HepG2 (cell line): ENCODE measurements around the gene TM9SF2. TPM values are rescaled to one million over a fixed set of nuclear protein-coding genes. Genes with fewer than 3 reads are reported as not detected.

Experiments
- ATAC-seq: fragments of 200-7000 bp; cut with Tn5 transposase; 3 replicates; pipeline ENCODE4 v1.9.1; 2020; ENCODE audit warnings: mild to moderate bottlenecking, moderate library complexity
- BruUV-seq: library from RNA; stranded (reverse); fragments of 400-500 nt; replicated peaks from 2 replicates; lab custom pipeline; 2021; lab: Mats Ljungman, UMichigan
- CTCF ChIA-PET: fragments of 300-600 bp; formaldehyde crosslinking; extraction: SDS; loops from one replicate; lab custom pipeline; 2021; ENCODE audit warnings: low total read pairs, inconsistent platforms, low intra/inter-chr PET ratio; lab: Yijun Ruan, JAX
- POLR2A ChIA-PET: fragments of 350-600 bp; sonication (Branson Sonifier 250); formaldehyde crosslinking; loops from one replicate; lab custom pipeline; 2020; ENCODE audit warnings: antibody characterized with exemption, inconsistent platforms; lab: Yijun Ruan, JAX
- DNase-seq: peaks from one replicate; pipeline ENCODE4 v3.0.0-alpha.2; 2015; ENCODE audit warnings: low spot score
- FAIRE-seq: peaks from 3 replicates; lab custom pipeline; 2011; peaks lifted over from hg19 to GRCh38; lab: Jason Lieb, UNC
- H2AFZ ChIP-seq: one replicate; pipeline ENCODE4 v1.6.1; 2011; ENCODE audit warnings: low read length, inconsistent platforms
- H3K27ac ChIP-seq: fragments of 300-600 bp; 3 replicates; pipeline ENCODE4 v1.8.0; 2011; ENCODE audit warnings: mixed run types, mild to moderate bottlenecking, mixed read lengths, low read length, inconsistent platforms; ENCODE audit not compliant: insufficient read depth; ENCODE audit errors: extremely low read length
- H3K27me3 ChIP-seq, 2 experiments: fragments of 200-600 bp in 1 of 2; 2 replicates in 1 of 2; 3 replicates in 1 of 2; pipeline versions ENCODE4 v1.6.0 to v1.8.0; 2011; ENCODE audit warnings: low read length in 2 of 2, mild to moderate bottlenecking in 2 of 2, moderate library complexity in 2 of 2, inconsistent platforms in 1 of 2; ENCODE audit not compliant: insufficient read depth in 2 of 2, control insufficient read depth in 1 of 2
- H3K36me3 ChIP-seq, 2 experiments: fragments of 200-600 bp in 1 of 2; replicated peaks in 1 of 2; 2 replicates in 1 of 2; 3 replicates in 1 of 2; pipeline versions ENCODE4 v1.5.1 to v1.8.0; 2011; ENCODE audit warnings: low read length in 2 of 2, inconsistent platforms in 1 of 2; ENCODE audit not compliant: insufficient read depth in 2 of 2, control insufficient read depth in 1 of 2
- H3K4me1 ChIP-seq: 2 replicates; pipeline ENCODE4 v1.5.1; 2012; ENCODE audit warnings: low read length, inconsistent platforms; ENCODE audit not compliant: insufficient read depth
- H3K4me2 ChIP-seq: 2 replicates; pipeline ENCODE4 v1.6.0; 2011; ENCODE audit warnings: low read depth, low read length, inconsistent platforms
- H3K4me3 ChIP-seq, 3 experiments: fragments of 200-600 bp in 1 of 3; sonication (generic), shearing (Covaris generic) in 1 of 3; replicated peaks in 1 of 3; 2 replicates each; pipeline ENCODE4 v1.5.1; 2011 to 2016; ENCODE audit warnings: low read length in 3 of 3, inconsistent platforms in 2 of 3, low read depth in 2 of 3, mild to moderate bottlenecking in 2 of 3, control low read depth in 1 of 3, mixed read lengths in 1 of 3; ENCODE audit not compliant: insufficient read depth in 1 of 3
- H3K79me2 ChIP-seq: one replicate; pipeline ENCODE4 v1.6.1; 2011; ENCODE audit warnings: low read length, inconsistent platforms; ENCODE audit not compliant: insufficient read depth
- H3K9ac ChIP-seq: 2 replicates; pipeline ENCODE4 v1.6.0; 2011; ENCODE audit warnings: mild to moderate bottlenecking, low read depth, low read length, inconsistent platforms; ENCODE audit not compliant: insufficient read depth
- H3K9me3 ChIP-seq: 2 replicates; pipeline ENCODE4 v1.5.1; 2012; ENCODE audit warnings: mild to moderate bottlenecking, low read length
- H4K20me1 ChIP-seq: 2 replicates; pipeline ENCODE4 v1.6.0; 2011; ENCODE audit warnings: inconsistent platforms, mild to moderate bottlenecking, low read length, moderate library complexity; ENCODE audit not compliant: insufficient read depth
- CBX5 ChIP-seq: sonication (generic); formaldehyde crosslinking; IDR thresholded peaks from 2 replicates; pipeline ENCODE4 v1.4.0; 2020; ENCODE audit warnings: missing genetic modification reagents, borderline replicate concordance
- ETV5 ChIP-seq: IDR thresholded peaks from 2 replicates; pipeline ENCODE4 v1.6.1; 2018; ENCODE audit warnings: missing biosample characterization, missing genetic modification reagents, inconsistent platforms, borderline replicate concordance
- KLF9 ChIP-seq: IDR thresholded peaks from 2 replicates; pipeline ENCODE4 v1.6.1; 2016; ENCODE audit warnings: low read depth
- MLX ChIP-seq: IDR thresholded peaks from 2 replicates; pipeline ENCODE4 v1.6.1; 2016
- NFIC ChIP-seq: IDR thresholded peaks from 2 replicates; pipeline ENCODE4 v1.6.1; 2012; ENCODE audit warnings: mild to moderate bottlenecking, low read length, inconsistent platforms
- PLRG1 ChIP-seq: fragments of 450-650 bp; conservative IDR thresholded peaks from 2 replicates; pipeline ENCODE4 v1.6.1; 2016
- ZBTB1 ChIP-seq: sonication (generic); formaldehyde crosslinking; IDR thresholded peaks from 2 replicates; pipeline ENCODE4 v1.4.0; 2020; ENCODE audit warnings: missing genetic modification reagents, borderline replicate concordance
- ZBTB10 ChIP-seq: sonication (generic); formaldehyde crosslinking; IDR thresholded peaks from 2 replicates; pipeline ENCODE4 v1.4.0; 2020; ENCODE audit warnings: missing genetic modification reagents, borderline replicate concordance
- ZBTB7B ChIP-seq: sonication (generic); formaldehyde crosslinking; IDR thresholded peaks from 2 replicates; pipeline ENCODE4 v1.4.0; 2020; ENCODE audit warnings: missing genetic modification reagents
- ZEB1 ChIP-seq: IDR thresholded peaks from 2 replicates; pipeline ENCODE4 v1.6.1; 2012; ENCODE audit warnings: mild to moderate bottlenecking, low read depth, inconsistent platforms; ENCODE audit not compliant: insufficient replicate concordance
- ZFP36L1 ChIP-seq: sonication (generic); formaldehyde crosslinking; IDR thresholded peaks from 2 replicates; pipeline ENCODE4 v1.8.0; 2022; ENCODE audit warnings: mild to moderate bottlenecking, missing genetic modification reagents, moderate library complexity
- ZNF530 ChIP-seq: sonication (generic); formaldehyde crosslinking; IDR thresholded peaks from 2 replicates; pipeline ENCODE4 v1.5.0; 2020; ENCODE audit warnings: low read depth, mild to moderate bottlenecking, missing genetic modification reagents
- WGBS: methylation state at CpG from one replicate; pipeline ENCODE4 v1.1.6; 2017; ENCODE audit warnings: low lambda C conversion rate; 5-methylcytosine and 5-hydroxymethylcytosine counted together
- in situ Hi-C: cut with HindIII; loops from 2 replicates; pipeline ENCODE4 v1.10.0; 2017; ENCODE audit warnings: low pct_unique_long_range_greater_than_20kb; ENCODE audit not compliant: extremely low pct_ligation_motif_present
- intact Hi-C: fragments of 100-400 bp; cut with micrococcal nuclease; formaldehyde crosslinking; loops from one replicate; pipeline ENCODE4 v1.10.0; 2022; ENCODE audit not compliant: unreplicated experiment
- polyA plus RNA-seq, 8 experiments: library from polyadenylated mRNA; depleted of rRNA in 3 of 8; stranded (reverse) in 7 of 8; unstranded in 1 of 8; fragments of >200 nt; fragmentation: Illumina TruSeq in 4 of 8; extraction: Trizol in 4 of 8; gene quantifications; 2 replicates each; pipeline versions ENCODE4 v1.2.1 to v1.2.3, GENCODE V29; 2011 to 2016; ENCODE audit warnings: low read depth in 4 of 8, missing spikeins in 1 of 8, mixed read lengths in 1 of 8; ENCODE audit not compliant: insufficient read depth in 1 of 8
- total RNA-seq, 5 experiments: library from RNA; depleted of rRNA; stranded (reverse); fragments of >200 nt; fragmentation: Illumina TruSeq; extraction: Trizol; gene quantifications; 2 replicates each; pipeline ENCODE4 v1.2.3, GENCODE V29; 2016; ENCODE audit warnings: low read depth in 1 of 5
- TF ChIP-seq, protein P1 (sequence below), 2 experiments: fragments of 450-650 bp in 1 of 2; sonication (generic) in 1 of 2; formaldehyde crosslinking in 1 of 2; IDR thresholded peaks; 2 replicates each; pipeline versions ENCODE4 v1.6.1 to v1.8.0; 2016 to 2022; ENCODE audit warnings: antibody characterized with exemption in 1 of 2, mild to moderate bottlenecking in 1 of 2, missing genetic modification reagents in 1 of 2

Gene TM9SF2
- total and polyA plus RNA-seq, 2 of the 13 experiments (the other 11 are each of a cell fraction or from before 2014, with no cell fraction given): 94.1 to 123 TPM

DNA sequence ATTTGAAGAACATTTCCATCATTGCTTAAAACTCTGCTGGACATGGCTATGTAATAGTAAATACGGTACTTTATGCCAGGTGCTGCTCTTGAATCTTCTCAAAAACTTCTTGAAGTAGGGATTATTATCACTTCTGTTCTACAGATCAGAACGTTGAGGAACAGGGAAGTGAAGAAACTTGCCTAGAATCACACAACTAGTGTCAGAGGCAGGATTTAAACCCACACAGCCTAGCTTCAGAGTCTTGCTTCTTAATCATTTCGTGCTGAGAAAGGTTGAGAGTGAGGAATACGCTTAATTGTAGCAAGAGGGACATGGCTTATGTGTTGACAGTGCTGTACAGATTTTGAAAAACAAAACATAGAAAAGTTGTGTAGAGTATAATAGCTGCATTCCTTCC, 13.5 kb downstream of the TM9SF2 start:
- H4K20me1 ChIP-seq: peaks cover 7% of the 10 kb centered on the region
- peaks cover 0 to 18% of the 10 kb centered on the region in 2 experiments; a peak in 2 of 5 replicates for H3K36me3 ChIP-seq
- TF ChIP-seq MLX (CRISPR knock-in tag): no peak
- no peak for TF ChIP-seq KLF9
- TF ChIP-seq ZBTB1: no peak
- TF ChIP-seq PLRG1: no peak
- TF ChIP-seq NFIC: no peak
- no peak for TF ChIP-seq ETV5 (CRISPR knock-in tag)
- no peak for TF ChIP-seq ZBTB10 (CRISPR knock-in tag)
- TF ChIP-seq ZEB1: no peak
- TF ChIP-seq ZNF530 (CRISPR knock-in tag): no peak
- no peak for TF ChIP-seq ZFP36L1 (CRISPR knock-in tag)
- TF ChIP-seq, protein P1, sequence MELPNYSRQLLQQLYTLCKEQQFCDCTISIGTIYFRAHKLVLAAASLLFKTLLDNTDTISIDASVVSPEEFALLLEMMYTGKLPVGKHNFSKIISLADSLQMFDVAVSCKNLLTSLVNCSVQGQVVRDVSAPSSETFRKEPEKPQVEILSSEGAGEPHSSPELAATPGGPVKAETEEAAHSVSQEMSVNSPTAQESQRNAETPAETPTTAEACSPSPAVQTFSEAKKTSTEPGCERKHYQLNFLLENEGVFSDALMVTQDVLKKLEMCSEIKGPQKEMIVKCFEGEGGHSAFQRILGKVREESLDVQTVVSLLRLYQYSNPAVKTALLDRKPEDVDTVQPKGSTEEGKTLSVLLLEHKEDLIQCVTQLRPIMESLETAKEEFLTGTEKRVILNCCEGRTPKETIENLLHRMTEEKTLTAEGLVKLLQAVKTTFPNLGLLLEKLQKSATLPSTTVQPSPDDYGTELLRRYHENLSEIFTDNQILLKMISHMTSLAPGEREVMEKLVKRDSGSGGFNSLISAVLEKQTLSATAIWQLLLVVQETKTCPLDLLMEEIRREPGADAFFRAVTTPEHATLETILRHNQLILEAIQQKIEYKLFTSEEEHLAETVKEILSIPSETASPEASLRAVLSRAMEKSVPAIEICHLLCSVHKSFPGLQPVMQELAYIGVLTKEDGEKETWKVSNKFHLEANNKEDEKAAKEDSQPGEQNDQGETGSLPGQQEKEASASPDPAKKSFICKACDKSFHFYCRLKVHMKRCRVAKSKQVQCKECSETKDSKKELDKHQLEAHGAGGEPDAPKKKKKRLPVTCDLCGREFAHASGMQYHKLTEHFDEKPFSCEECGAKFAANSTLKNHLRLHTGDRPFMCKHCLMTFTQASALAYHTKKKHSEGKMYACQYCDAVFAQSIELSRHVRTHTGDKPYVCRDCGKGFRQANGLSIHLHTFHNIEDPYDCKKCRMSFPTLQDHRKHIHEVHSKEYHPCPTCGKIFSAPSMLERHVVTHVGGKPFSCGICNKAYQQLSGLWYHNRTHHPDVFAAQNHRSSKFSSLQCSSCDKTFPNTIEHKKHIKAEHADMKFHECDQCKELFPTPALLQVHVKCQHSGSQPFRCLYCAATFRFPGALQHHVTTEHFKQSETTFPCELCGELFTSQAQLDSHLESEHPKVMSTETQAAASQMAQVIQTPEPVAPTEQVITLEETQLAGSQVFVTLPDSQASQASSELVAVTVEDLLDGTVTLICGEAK (IDR thresholded peaks at IDR 0.05): no peak
- TF ChIP-seq, protein P1 (CRISPR knock-in tag; IDR thresholded peaks at IDR 0.05): no peak
- no peak for TF ChIP-seq ZBTB7B
- TF ChIP-seq CBX5: no peak
- H3K4me2 ChIP-seq: no peak overlapping the region
- BruUV-seq: no TSS peak
- FAIRE-seq (no peak), DNase-seq (no peak), ATAC-seq (no peak)
- no peaks in the 10 kb centered on the region for H3K9me3 ChIP-seq
- 95% methylated on average over 4 of the region's 4 CpGs for WGBS
- ChIA-PET POLR2A (no interaction called here), CTCF (no interaction called here)
- peaks cover 72% of the 10 kb centered on the region for H3K79me2 ChIP-seq
- intact Hi-C loops (no loop called here), in situ Hi-C loops (no loop called here)
- H3K27ac ChIP-seq: no peak overlapping the region
- no peak overlapping the region for H2AFZ ChIP-seq
- H3K9ac ChIP-seq: no peak overlapping the region
- no peak overlapping the region for H3K4me3 ChIP-seq
- H3K4me1 ChIP-seq: no peaks in the 10 kb centered on the region
- H3K27me3 ChIP-seq: no peaks in the 10 kb centered on the region
